GM18867 (cell line): ENCODE measurements around the gene RUSF1.

Experiments used
- ATAC-seq: cut with Tn5 transposase; IDR thresholded peaks from one replicate; pipeline ENCODE4 v1.9.1; 2021; ENCODE audit warnings: mild to moderate bottlenecking, moderate library complexity; ENCODE audit not compliant: unreplicated experiment

The RUSF1 gene

GRCh38 chr16:31471875-31472708, 36.1 kb downstream of the RUSF1 start, which contains the start of gene TGFB1I1:
TSS of gene TGFB1I1 (plus strand) at chr16:31472152. CDS start at chr16:31472189, 37 bp downstream.
- no peak for ATAC-seq

GRCh38 chr16:31471241-31471874, 36.8 kb downstream of the RUSF1 start:
- ATAC-seq, result no peak

GRCh38 chr16:31470615-31471014, 37.6 kb downstream of the RUSF1 start:
- ATAC-seq, result no peak

- no peak for ATAC-seq
Observed at GRCh38 chr16:31467858-31468257, 40.3 kb downstream of the RUSF1 start.

GRCh38 chr16:31467151-31467773, 40.9 kb downstream of the RUSF1 start:
- ATAC-seq, result no peak

GRCh38 chr16:31466381-31466841, 41.8 kb downstream of the RUSF1 start:
- no peak for ATAC-seq

- ATAC-seq, result no peak
Observed at GRCh38 chr16:31465788-31466370, 42.3 kb downstream of the RUSF1 start.

- ATAC-seq, result no peak
Observed at GRCh38 chr16:31464781-31465260, 43.4 kb downstream of the RUSF1 start.

GRCh38 chr16:31464348-31464769, 43.8 kb downstream of the RUSF1 start:
- ATAC-seq, result no peak

- no peak for ATAC-seq
Observed at GRCh38 chr16:31461921-31462804, 46.0 kb downstream of the RUSF1 start.

GRCh38 chr16:31461201-31461920, 46.8 kb downstream of the RUSF1 start:
- no peak for ATAC-seq

GRCh38 chr16:31460582-31461002, 47.6 kb downstream of the RUSF1 start:
- ATAC-seq, result no peak

- ATAC-seq, result peak; percentile 70
Observed at GRCh38 chr16:31459687-31460581, 48.3 kb downstream of the RUSF1 start.

- ATAC-seq, result peak; percentile 69
Observed at GRCh38 chr16:31458844-31459686, 49.1 kb downstream of the RUSF1 start, which contains the start of gene ARMC5. TSS of gene ARMC5 (plus strand) at chr16:31459501. CDS start at chr16:31459525, 24 bp downstream.

GRCh38 chr16:31458073-31458843, 49.9 kb downstream of the RUSF1 start:
- ATAC-seq, result no peak

- no peak for ATAC-seq
Observed at GRCh38 chr16:31456988-31457360, 51.2 kb downstream of the RUSF1 start.
